ENCODE results near the gene KCNQ1. TPM values are rescaled to one million over a fixed set of nuclear protein-coding genes. Genes with fewer than 3 reads are reported as not detected.

Gene KCNQ1
- total and polyA plus RNA-seq, 2 experiments from 2014 or later, result 0.45 to 0.87 TPM

GRCh38 chr11:2420502-2421225 lies 24.1 kb upstream of the KCNQ1 start:
- Mint-ChIP-seq H3K4me1 (0 out of 3 replicates have a peak, but pooled peaks cover 2% of the 10 kb centered on the region), H3K4me3 (no peak overlapping the region), H3K9me3 (peaks cover 3% of the 10 kb centered on the region; the same call in 1 of the 3 replicates), H3K27me3 (ENCODE audit: insufficient read depth, low read depth, poor library complexity) (peaks cover 9% of the 10 kb centered on the region), H3K36me3 (ENCODE audit: low read depth) (no peaks in the 10 kb centered on the region), H3K27ac (no peak overlapping the region)
- no peak overlapping the region for H3K4me3 ChIP-seq
- peak; percentile 94 for DNase-seq (ENCODE audit: low spot score)
- H3K4me2 ChIP-seq, result no peak overlapping the region
- no peaks in the 10 kb centered on the region for H3K36me3 ChIP-seq (ENCODE audit: insufficient read depth)
- H2AFZ ChIP-seq, result peak overlapping the region; percentile 88
- no peaks in the 10 kb centered on the region for H3K9me2 ChIP-seq (ENCODE audit: insufficient read depth)
- no peaks in the 10 kb centered on the region for H3K27me3 ChIP-seq (ENCODE audit: insufficient read depth)
- no peaks in the 10 kb centered on the region; the same call in 1 of the 2 replicates for H3K4me1 ChIP-seq (ENCODE audit: insufficient read depth)
- no peak overlapping the region for H3K27ac ChIP-seq (ENCODE audit: low read depth)
- no peaks in the 10 kb centered on the region for H3K79me2 ChIP-seq (replicated peaks; ENCODE audit: insufficient read depth)
- ATAC-seq, result peak; percentile 94
- TF ChIP-seq CTCF (conservative IDR thresholded peaks at IDR 0.05; ENCODE audit: low read depth in 2 of 2), result peak; percentile 73 to 93
- TF ChIP-seq, protein P1, sequence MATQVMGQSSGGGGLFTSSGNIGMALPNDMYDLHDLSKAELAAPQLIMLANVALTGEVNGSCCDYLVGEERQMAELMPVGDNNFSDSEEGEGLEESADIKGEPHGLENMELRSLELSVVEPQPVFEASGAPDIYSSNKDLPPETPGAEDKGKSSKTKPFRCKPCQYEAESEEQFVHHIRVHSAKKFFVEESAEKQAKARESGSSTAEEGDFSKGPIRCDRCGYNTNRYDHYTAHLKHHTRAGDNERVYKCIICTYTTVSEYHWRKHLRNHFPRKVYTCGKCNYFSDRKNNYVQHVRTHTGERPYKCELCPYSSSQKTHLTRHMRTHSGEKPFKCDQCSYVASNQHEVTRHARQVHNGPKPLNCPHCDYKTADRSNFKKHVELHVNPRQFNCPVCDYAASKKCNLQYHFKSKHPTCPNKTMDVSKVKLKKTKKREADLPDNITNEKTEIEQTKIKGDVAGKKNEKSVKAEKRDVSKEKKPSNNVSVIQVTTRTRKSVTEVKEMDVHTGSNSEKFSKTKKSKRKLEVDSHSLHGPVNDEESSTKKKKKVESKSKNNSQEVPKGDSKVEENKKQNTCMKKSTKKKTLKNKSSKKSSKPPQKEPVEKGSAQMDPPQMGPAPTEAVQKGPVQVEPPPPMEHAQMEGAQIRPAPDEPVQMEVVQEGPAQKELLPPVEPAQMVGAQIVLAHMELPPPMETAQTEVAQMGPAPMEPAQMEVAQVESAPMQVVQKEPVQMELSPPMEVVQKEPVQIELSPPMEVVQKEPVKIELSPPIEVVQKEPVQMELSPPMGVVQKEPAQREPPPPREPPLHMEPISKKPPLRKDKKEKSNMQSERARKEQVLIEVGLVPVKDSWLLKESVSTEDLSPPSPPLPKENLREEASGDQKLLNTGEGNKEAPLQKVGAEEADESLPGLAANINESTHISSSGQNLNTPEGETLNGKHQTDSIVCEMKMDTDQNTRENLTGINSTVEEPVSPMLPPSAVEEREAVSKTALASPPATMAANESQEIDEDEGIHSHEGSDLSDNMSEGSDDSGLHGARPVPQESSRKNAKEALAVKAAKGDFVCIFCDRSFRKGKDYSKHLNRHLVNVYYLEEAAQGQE (IDR thresholded peaks at IDR 0.05; ENCODE audit: unreplicated experiment), result no peak
- no peaks in the 10 kb centered on the region for H3F3A ChIP-seq (replicated peaks; ENCODE audit: low read depth)
- H4K20me1 ChIP-seq (replicated peaks; ENCODE audit: insufficient read depth), result no peaks in the 10 kb centered on the region

DNA sequence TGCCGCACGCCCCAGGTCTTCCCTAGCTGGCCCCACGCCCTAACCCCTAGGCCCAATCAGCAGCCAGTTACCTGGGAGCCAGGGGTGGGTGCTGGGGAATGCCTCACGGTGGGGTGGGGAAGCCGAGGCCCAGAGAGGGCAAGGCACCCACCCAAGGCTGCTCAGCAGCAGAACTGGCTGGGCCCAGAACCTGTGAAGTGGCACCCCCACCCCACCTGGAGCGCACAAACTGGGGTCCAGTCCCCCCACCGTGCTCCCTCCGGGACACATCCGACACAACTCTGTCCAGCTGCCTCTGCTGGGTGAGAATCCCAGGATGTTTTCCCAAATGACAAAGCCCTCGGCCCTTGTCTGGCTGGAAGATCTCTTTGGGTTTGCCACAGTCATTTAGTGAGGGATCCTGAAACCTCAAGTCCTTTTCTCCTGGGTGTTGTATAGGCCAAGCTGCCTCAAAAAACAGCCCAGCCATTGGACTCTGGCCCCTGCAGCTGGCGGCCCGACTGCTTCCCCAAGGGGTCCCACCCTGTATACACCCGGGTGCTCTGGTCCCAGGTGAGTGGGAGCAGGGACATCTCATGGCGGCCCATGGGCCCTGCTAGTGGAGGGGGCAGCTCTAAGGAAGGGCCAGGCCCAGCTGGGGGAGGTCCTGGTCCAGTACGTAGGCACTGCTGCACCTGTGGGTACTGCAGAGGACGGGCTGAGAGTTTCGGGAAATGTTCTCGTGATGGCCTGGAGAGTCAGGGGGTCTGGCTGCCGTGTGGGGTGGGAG lies 23.4 kb upstream of the KCNQ1 start:
- Histone ChIP-seq H3K36me3 (ENCODE audit: insufficient read depth) (no peaks in the 10 kb centered on the region), H2AFZ (no peak overlapping the region), H3K4me2 (no peak overlapping the region), H3K79me2 (replicated peaks; ENCODE audit: insufficient read depth) (no peaks in the 10 kb centered on the region), H3K27me3 (ENCODE audit: insufficient read depth) (no peaks in the 10 kb centered on the region), H3K4me3 (no peak overlapping the region), H3K4me1 (ENCODE audit: insufficient read depth) (no peaks in the 10 kb centered on the region; the same call in 1 of the 2 replicates), H3K9me2 (ENCODE audit: insufficient read depth) (no peaks in the 10 kb centered on the region), H3F3A (replicated peaks; ENCODE audit: low read depth) (no peaks in the 10 kb centered on the region), H3K27ac (ENCODE audit: low read depth) (no peak overlapping the region), H4K20me1 (replicated peaks; ENCODE audit: insufficient read depth) (no peaks in the 10 kb centered on the region)
- no peak for DNase-seq (ENCODE audit: low spot score)
- Mint-ChIP-seq H3K27ac (no peak overlapping the region), H3K27me3 (ENCODE audit: insufficient read depth, low read depth, poor library complexity) (peaks cover 9% of the 10 kb centered on the region), H3K4me1 (0 out of 3 replicates have a peak, but pooled peaks cover 2% of the 10 kb centered on the region), H3K9me3 (peaks cover 3% of the 10 kb centered on the region; the same call in 1 of the 3 replicates), H3K4me3 (no peak overlapping the region), H3K36me3 (ENCODE audit: low read depth) (no peaks in the 10 kb centered on the region)
- no peak for TF ChIP-seq CTCF (conservative IDR thresholded peaks at IDR 0.05; ENCODE audit: low read depth in 2 of 2)
- TF ChIP-seq, protein P1 (IDR thresholded peaks at IDR 0.05; ENCODE audit: unreplicated experiment), result no peak
- ATAC-seq, result no peak

Data from GM23338 (cell line).